GM12865 (cell line): ENCODE results near the gene CCN2.

Experiments used
- DNase-seq: peaks from one replicate; pipeline ENCODE4 v3.0.0; 2010; ENCODE audit warnings: low read depth
- H3K4me3 ChIP-seq: 2 replicates; pipeline ENCODE4 v1.5.1; 2011; ENCODE audit warnings: mild to moderate bottlenecking, low read depth, low read length, control low read depth
- CTCF ChIP-seq: IDR thresholded peaks from 2 replicates; pipeline ENCODE4 v1.5.1; 2011; ENCODE audit warnings: low read length, control low read depth, low read depth, inconsistent platforms; ENCODE audit not compliant: insufficient read depth; ENCODE audit errors: missing control alignments

Gene CCN2

GRCh38 chr6:131980338-131980790, 29.2 kb upstream of the CCN2 start:
- DNase-seq, result no peak
- no peak overlapping the region for H3K4me3 ChIP-seq
- TF ChIP-seq CTCF, result no peak

DNA sequence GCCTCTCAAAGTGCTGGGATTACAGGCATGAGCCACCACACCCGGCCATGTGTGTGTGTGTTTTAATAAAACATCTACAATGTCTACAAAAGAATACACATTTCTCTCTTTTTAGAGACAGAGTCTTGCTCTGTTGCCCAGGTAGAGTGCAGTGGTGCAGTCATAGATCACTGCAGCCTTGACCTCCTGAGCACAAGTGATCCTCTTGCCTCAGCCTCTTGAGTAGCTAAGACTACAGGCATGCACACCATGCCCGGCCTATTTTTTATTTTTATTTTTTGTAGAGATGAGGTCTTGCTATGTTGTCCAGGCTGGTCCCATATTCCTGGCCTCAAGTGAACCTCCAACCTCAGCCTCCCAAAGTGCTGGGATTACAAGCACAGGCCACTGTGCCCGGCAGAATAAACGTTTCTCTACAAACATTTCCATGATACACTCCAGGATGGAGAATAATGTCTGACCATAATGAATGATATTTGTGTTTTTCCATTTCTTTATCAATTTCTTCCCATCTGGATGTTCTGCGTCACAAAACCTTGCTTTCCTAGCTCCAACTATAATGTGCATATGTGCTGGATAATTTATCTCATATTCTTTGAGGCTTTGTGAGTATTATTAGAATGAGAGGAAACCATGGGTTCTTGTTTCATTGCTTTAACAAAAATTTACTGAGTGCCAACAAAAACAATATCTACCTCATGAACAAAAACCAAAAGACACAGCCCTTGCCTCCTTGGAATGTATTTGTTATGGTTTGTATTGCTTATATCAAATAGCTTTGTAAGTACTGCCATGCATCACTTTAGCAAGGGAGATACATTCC, 28.6 kb upstream of the CCN2 start:
- DNase-seq, result no peak
- TF ChIP-seq CTCF, result no peak
- no peak overlapping the region for H3K4me3 ChIP-seq

DNA sequence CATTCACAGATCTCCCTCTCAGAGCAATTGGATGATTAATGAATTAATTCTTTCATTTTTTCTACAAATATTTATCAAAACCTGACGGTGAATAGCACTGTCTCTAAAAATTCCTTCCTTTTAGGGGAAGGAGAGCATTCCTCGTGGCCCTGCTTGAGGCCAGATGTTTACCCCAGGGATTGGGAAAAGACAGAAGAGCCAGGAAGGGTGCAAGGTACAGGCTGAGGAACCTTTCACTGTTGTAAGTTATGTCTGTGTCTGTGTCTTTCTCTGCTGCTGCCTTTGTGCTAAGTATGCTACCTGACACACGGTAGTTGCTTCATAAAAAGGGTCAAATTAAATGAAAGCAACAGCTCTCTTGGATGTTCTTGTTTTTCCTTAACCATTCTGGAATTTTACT, 27.4 kb upstream of the CCN2 start:
- no peak overlapping the region for H3K4me3 ChIP-seq
- TF ChIP-seq CTCF, result no peak
- DNase-seq, result no peak

DNA sequence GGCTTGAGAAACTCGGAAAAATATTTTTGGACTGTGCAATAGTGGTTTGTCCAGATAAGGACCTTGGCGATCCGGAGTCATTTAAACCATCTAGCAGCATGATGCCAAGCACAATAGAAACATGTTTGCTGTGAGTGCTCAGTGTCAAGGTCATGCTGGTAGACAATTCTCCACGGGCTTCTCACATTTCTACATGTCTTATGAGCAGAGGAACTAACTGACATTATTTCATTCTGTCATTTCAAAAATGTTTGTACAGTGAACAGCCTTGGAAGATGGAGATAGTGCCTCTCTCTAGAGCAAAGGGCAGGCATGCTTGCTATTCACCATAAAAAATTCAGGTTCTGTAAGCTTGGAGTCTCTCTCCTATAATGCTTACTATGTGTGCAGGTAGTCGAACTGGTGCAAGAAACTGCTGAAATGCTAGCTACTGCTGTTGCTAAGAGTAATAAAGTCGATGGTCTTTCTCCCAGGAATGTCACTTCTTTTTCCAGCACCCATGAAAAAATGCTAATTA, 25.4 kb upstream of the CCN2 start:
- no peak for TF ChIP-seq CTCF
- H3K4me3 ChIP-seq, result no peak overlapping the region
- no peak for DNase-seq

GRCh38 chr6:131972741-131973140, 21.6 kb upstream of the CCN2 start:
- no peak for DNase-seq
- TF ChIP-seq CTCF, result no peak
- H3K4me3 ChIP-seq, result no peak overlapping the region

- H3K4me3 ChIP-seq, result no peak overlapping the region
- no peak for TF ChIP-seq CTCF
- DNase-seq, result no peak
These were observed 19.1 kb upstream of the CCN2 start for GRCh38 chr6:131970076-131970859.
